IPS-20b (cell line): ENCODE results near the gene CDC42EP5.
"Not testable (repeated sequence)": the region's sequence is repeated elsewhere in the genome, so short reads cannot be mapped to it uniquely, and the experiment has no call there.

ENCODE experiments used
- H3K27ac ChIP-seq: one replicate; pipeline ENCODE4 v1.5.1; 2013; ENCODE audit warnings: low read length
- H3K27me3 ChIP-seq: 2 replicates; pipeline ENCODE4 v1.6.1; 2013; ENCODE audit warnings: mild to moderate bottlenecking, low read length, inconsistent platforms; ENCODE audit not compliant: insufficient read depth
- H3K36me3 ChIP-seq: 2 replicates; pipeline ENCODE4 v1.6.1; 2013; ENCODE audit warnings: low read depth, mild to moderate bottlenecking, inconsistent platforms, low read length, moderate library complexity; ENCODE audit not compliant: insufficient read depth
- H3K4me1 ChIP-seq: 2 replicates; pipeline ENCODE4 v1.6.1; 2013; ENCODE audit warnings: mild to moderate bottlenecking, control low read depth, inconsistent platforms, low read length, moderate library complexity; ENCODE audit not compliant: insufficient read depth
- H3K4me3 ChIP-seq: 2 replicates; pipeline ENCODE4 v1.5.1; 2013; ENCODE audit warnings: mild to moderate bottlenecking, low read length, inconsistent platforms
- H3K9ac ChIP-seq: 2 replicates; pipeline ENCODE4 v1.6.1; 2013; ENCODE audit warnings: low read depth, mild to moderate bottlenecking, inconsistent platforms, low read length, moderate library complexity
- H3K9me3 ChIP-seq: 2 replicates; pipeline ENCODE4 v1.6.1; 2013; ENCODE audit warnings: mild to moderate bottlenecking, low read depth, low read length, inconsistent platforms; ENCODE audit not compliant: insufficient read depth

Gene CDC42EP5

GRCh38 chr19:54506079-54506478 is 33.0 kb upstream of the CDC42EP5 start:
- Histone ChIP-seq H3K27me3 (no peaks in the 10 kb centered on the region), H3K9me3 (peaks cover 26% of the 10 kb centered on the region; the same call in 1 of the 2 replicates), H3K4me1 (no peaks in the 10 kb centered on the region), H3K27ac (no peak overlapping the region), H3K4me3 (no peak overlapping the region; the same call in 1 of the 2 replicates), H3K9ac (no peak overlapping the region), H3K36me3 (no peaks in the 10 kb centered on the region)

- H3K27me3 ChIP-seq, H3K27ac ChIP-seq, H3K9ac ChIP-seq, H3K4me1 ChIP-seq, H3K36me3 ChIP-seq, H3K4me3 ChIP-seq: not testable (repeated sequence)
- H3K9me3 ChIP-seq: peaks cover 31% of the 10 kb centered on the region
Measured at GRCh38 chr19:54505542-54505941, 32.4 kb upstream of the CDC42EP5 start.

- Histone ChIP-seq H3K4me1 (no peaks in the 10 kb centered on the region), H3K27ac (no peak within 1 kb of the TSS), H3K27me3 (no peaks in the 10 kb centered on the region), H3K9ac (no peak within 1 kb of the TSS), H3K4me3 (no peak within 1 kb of the TSS), H3K36me3 (no peaks in the 10 kb centered on the region), H3K9me3 (peaks cover 42% of the 10 kb centered on the region)
Measured at GRCh38 chr19:54502518-54503048, 29.5 kb upstream of the CDC42EP5 start, which contains the start of gene LAIR2. LAIR2 (plus strand) TSS chr19:54502831; CDS start chr19:54502919, 88 bp downstream.

GRCh38 chr19:54498451-54498772 is 25.3 kb upstream of the CDC42EP5 start:
- not testable (repeated sequence) for H3K27me3 ChIP-seq, H3K9ac ChIP-seq

GRCh38 chr19:54497747-54498450 is 24.8 kb upstream of the CDC42EP5 start:
- H3K36me3 ChIP-seq, H3K4me1 ChIP-seq, H3K27ac ChIP-seq, H3K4me3 ChIP-seq, H3K27me3 ChIP-seq, H3K9ac ChIP-seq: not testable (repeated sequence)
- H3K9me3 ChIP-seq: peaks cover 49% of the 10 kb centered on the region

More at GRCh38 chr19:54498451-54498772, 25.3 kb upstream of the CDC42EP5 start:
- H3K4me1 ChIP-seq, H3K4me3 ChIP-seq, H3K27ac ChIP-seq, H3K36me3 ChIP-seq: not testable (repeated sequence)
- H3K9me3 ChIP-seq: peaks cover 48% of the 10 kb centered on the region

- not testable (repeated sequence) for H3K4me3 ChIP-seq, H3K27me3 ChIP-seq, H3K4me1 ChIP-seq, H3K27ac ChIP-seq, H3K9ac ChIP-seq, H3K36me3 ChIP-seq
- peaks cover 38% of the 10 kb centered on the region for H3K9me3 ChIP-seq
Measured at GRCh38 chr19:54495284-54495683, 22.2 kb upstream of the CDC42EP5 start.

- no peak overlapping the region for H3K4me3 ChIP-seq
- H3K9me3 ChIP-seq: peaks cover 43% of the 10 kb centered on the region
- no peaks in the 10 kb centered on the region for H3K4me1 ChIP-seq
- no peaks in the 10 kb centered on the region for H3K27me3 ChIP-seq
- H3K27ac ChIP-seq: no peak overlapping the region
- H3K9ac ChIP-seq: no peak overlapping the region
- H3K36me3 ChIP-seq: no peaks in the 10 kb centered on the region
Measured at GRCh38 chr19:54493967-54494585, 21.0 kb upstream of the CDC42EP5 start.

- H3K4me3 ChIP-seq, H3K27ac ChIP-seq, H3K36me3 ChIP-seq, H3K4me1 ChIP-seq, H3K9ac ChIP-seq, H3K27me3 ChIP-seq: not testable (repeated sequence)
- peaks cover 45% of the 10 kb centered on the region for H3K9me3 ChIP-seq
Measured at GRCh38 chr19:54493056-54493455, 20.0 kb upstream of the CDC42EP5 start.

GRCh38 chr19:54492568-54492967 is 19.5 kb upstream of the CDC42EP5 start:
- H3K27ac ChIP-seq: no peak overlapping the region
- no peak overlapping the region for H3K4me3 ChIP-seq
- H3K4me1 ChIP-seq: no peaks in the 10 kb centered on the region
- H3K36me3 ChIP-seq: no peaks in the 10 kb centered on the region
- no peaks in the 10 kb centered on the region for H3K27me3 ChIP-seq
- no peak overlapping the region for H3K9ac ChIP-seq
- peaks cover 45% of the 10 kb centered on the region for H3K9me3 ChIP-seq

- Histone ChIP-seq H3K4me1 (no peaks in the 10 kb centered on the region), H3K9me3 (peaks cover 30% of the 10 kb centered on the region), H3K27ac (no peak overlapping the region), H3K27me3 (no peaks in the 10 kb centered on the region), H3K9ac (no peak overlapping the region), H3K4me3 (no peak overlapping the region), H3K36me3 (no peaks in the 10 kb centered on the region)
Measured at GRCh38 chr19:54489766-54490165, 16.7 kb upstream of the CDC42EP5 start.

- no peaks in the 10 kb centered on the region for H3K27me3 ChIP-seq
- no peak overlapping the region for H3K9ac ChIP-seq
- H3K9me3 ChIP-seq: peaks cover 30% of the 10 kb centered on the region
- H3K27ac ChIP-seq: no peak overlapping the region
- no peaks in the 10 kb centered on the region for H3K36me3 ChIP-seq
- no peaks in the 10 kb centered on the region for H3K4me1 ChIP-seq
- H3K4me3 ChIP-seq: no peak overlapping the region
Measured at GRCh38 chr19:54489341-54489740, 16.2 kb upstream of the CDC42EP5 start.

GRCh38 chr19:54485851-54486250 is 12.8 kb upstream of the CDC42EP5 start:
- H3K27me3 ChIP-seq: no peaks in the 10 kb centered on the region
- H3K9ac ChIP-seq: no peak overlapping the region
- H3K4me1 ChIP-seq: no peaks in the 10 kb centered on the region
- H3K27ac ChIP-seq: no peak overlapping the region
- H3K9me3 ChIP-seq: peaks cover 16% of the 10 kb centered on the region
- H3K4me3 ChIP-seq: no peak overlapping the region
- no peaks in the 10 kb centered on the region for H3K36me3 ChIP-seq
